ENCODE data around the gene RPS29. TPM values are rescaled to one million over a fixed set of nuclear protein-coding genes. Genes with fewer than 3 reads are reported as not detected.

Gene RPS29
- total and polyA plus RNA-seq, 9 of the 15 experiments (the other 6 are each of a cell fraction or from before 2014, with no cell fraction given): 1,545 to 5,012 (median 2,448) TPM

GRCh38 chr14:49598485-49599300 is 12.5 kb upstream of the RPS29 start, which contains the start of gene LRR1:
Gene LRR1, plus strand, starts transcription at chr14:49598940. Its CDS starts 81 bp downstream, at chr14:49599021.
- peaks cover 45% of the 10 kb centered on the region for H3K79me2 ChIP-seq (ENCODE audit: control insufficient read depth, insufficient read depth, low read length)
- H2AFZ ChIP-seq (ENCODE audit: low read depth, low read length): peak within 1 kb of the TSS; percentile 86
- peak within 1 kb of the TSS; percentile 53 for H3K4me3 ChIP-seq
- H3K9me1 ChIP-seq (ENCODE audit: control insufficient read depth, insufficient read depth, low read length): no peaks in the 10 kb centered on the region
- no peaks in the 10 kb centered on the region for H3K9me3 ChIP-seq (replicated peaks; ENCODE audit: control insufficient read depth, insufficient read depth, low read depth, low read length)
- BruUV-seq (replicated peaks): no TSS peak
- H3K4me1 ChIP-seq (replicated peaks in 1 of 2; ENCODE audit: control insufficient read depth in 2 of 2, insufficient read depth in 2 of 2, low read length in 2 of 2): peaks cover 12 to 25% of the 10 kb centered on the region in 2 experiments
- in situ Hi-C loops (cut with MboI) (no loop called here), intact Hi-C loops (cut with micrococcal nuclease) (loop anchor here (1.0 to 2.0 kb wide), 2 partner anchors 22 to 34 kb away; partner anchors contain the start of genes MGAT2 and RPL36AL)
- H4K20me1 ChIP-seq (replicated peaks; ENCODE audit: control insufficient read depth, insufficient read depth, low read length): no peaks in the 10 kb centered on the region
- H3K36me3 ChIP-seq (ENCODE audit: control insufficient read depth, insufficient read depth, low read length): peaks cover 21% of the 10 kb centered on the region; the same call in 2 of the 3 replicates
- ATAC-seq (peak; percentile 74), FAIRE-seq (peak; percentile 48), DNase-seq (ENCODE audit: extremely low read depth in 1 of 4, low spot score in 3 of 4) (peak; percentile 59 to 81 (median 64))
- under 1% methylated on average over 41 of the region's 77 CpGs for WGBS (ENCODE audit: insufficient coverage, low coverage, missing lambda C conversion rate)
- no peaks in the 10 kb centered on the region for H3K27me3 ChIP-seq (ENCODE audit: control insufficient read depth in 2 of 2, insufficient read depth in 2 of 2, low read length in 2 of 2)
- POLR2A ChIA-PET: interaction anchor here (0.6 to 2.4 kb wide), 8 partner anchors 13 to 246 kb away, joined by 3 to 16 read pairs (median 4); partner anchors contain the start of genes MGAT2, RPL36AL and RPS29
- peak within 1 kb of the TSS; percentile 92 to 100 for H3K9ac ChIP-seq (ENCODE audit: insufficient read depth in 1 of 2, low read depth in 2 of 2, low read length in 2 of 2)
- H3K27ac ChIP-seq (ENCODE audit: extremely low read depth, low read depth, low read length): peak within 1 kb of the TSS; percentile 96
- CTCF ChIA-PET (ENCODE audit: low intra/inter-chr PET ratio): interaction anchor here (2.4 kb wide), 1 partner anchor 12 kb away, joined by 6 read pairs; no protein-coding TSS in a partner anchor
- peak within 1 kb of the TSS; percentile 88 for H3K4me2 ChIP-seq (ENCODE audit: insufficient read depth, low read length)
- TF ChIP-seq ZBTB8A (IDR thresholded peaks at IDR 0.05; ENCODE audit: partially characterized antibody) (no peak), E2F3 (CRISPR knock-in tag; IDR thresholded peaks at IDR 0.05) (peak; percentile 71; the same call in 1 of the 2 replicates), GATAD2B (IDR thresholded peaks at IDR 0.05; ENCODE audit: borderline replicate concordance) (no peak), PTBP1 (IDR thresholded peaks at IDR 0.05; ENCODE audit: low read depth, low read length) (no peak), PTRF (tag; IDR thresholded peaks at IDR 0.05) (no peak), ZNF398 (CRISPR knock-in tag; IDR thresholded peaks at IDR 0.05) (no peak), ARID2 (IDR thresholded peaks at IDR 0.05) (no peak), CREBBP (IDR thresholded peaks at IDR 0.05; ENCODE audit: low read depth, low read length) (no peak), HDGF (IDR thresholded peaks at IDR 0.05) (no peak)
- TF ChIP-seq, protein P1, sequence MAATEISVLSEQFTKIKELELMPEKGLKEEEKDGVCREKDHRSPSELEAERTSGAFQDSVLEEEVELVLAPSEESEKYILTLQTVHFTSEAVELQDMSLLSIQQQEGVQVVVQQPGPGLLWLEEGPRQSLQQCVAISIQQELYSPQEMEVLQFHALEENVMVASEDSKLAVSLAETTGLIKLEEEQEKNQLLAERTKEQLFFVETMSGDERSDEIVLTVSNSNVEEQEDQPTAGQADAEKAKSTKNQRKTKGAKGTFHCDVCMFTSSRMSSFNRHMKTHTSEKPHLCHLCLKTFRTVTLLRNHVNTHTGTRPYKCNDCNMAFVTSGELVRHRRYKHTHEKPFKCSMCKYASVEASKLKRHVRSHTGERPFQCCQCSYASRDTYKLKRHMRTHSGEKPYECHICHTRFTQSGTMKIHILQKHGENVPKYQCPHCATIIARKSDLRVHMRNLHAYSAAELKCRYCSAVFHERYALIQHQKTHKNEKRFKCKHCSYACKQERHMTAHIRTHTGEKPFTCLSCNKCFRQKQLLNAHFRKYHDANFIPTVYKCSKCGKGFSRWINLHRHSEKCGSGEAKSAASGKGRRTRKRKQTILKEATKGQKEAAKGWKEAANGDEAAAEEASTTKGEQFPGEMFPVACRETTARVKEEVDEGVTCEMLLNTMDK (IDR thresholded peaks at IDR 0.05; ENCODE audit: borderline replicate concordance, insufficient read depth, low read depth, low read length, poor library complexity, severe bottlenecking): no peak
- TF ChIP-seq, protein P2, sequence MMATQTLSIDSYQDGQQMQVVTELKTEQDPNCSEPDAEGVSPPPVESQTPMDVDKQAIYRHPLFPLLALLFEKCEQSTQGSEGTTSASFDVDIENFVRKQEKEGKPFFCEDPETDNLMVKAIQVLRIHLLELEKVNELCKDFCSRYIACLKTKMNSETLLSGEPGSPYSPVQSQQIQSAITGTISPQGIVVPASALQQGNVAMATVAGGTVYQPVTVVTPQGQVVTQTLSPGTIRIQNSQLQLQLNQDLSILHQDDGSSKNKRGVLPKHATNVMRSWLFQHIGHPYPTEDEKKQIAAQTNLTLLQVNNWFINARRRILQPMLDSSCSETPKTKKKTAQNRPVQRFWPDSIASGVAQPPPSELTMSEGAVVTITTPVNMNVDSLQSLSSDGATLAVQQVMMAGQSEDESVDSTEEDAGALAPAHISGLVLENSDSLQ (IDR thresholded peaks at IDR 0.05): peak; percentile 81
- TF ChIP-seq, protein P3, sequence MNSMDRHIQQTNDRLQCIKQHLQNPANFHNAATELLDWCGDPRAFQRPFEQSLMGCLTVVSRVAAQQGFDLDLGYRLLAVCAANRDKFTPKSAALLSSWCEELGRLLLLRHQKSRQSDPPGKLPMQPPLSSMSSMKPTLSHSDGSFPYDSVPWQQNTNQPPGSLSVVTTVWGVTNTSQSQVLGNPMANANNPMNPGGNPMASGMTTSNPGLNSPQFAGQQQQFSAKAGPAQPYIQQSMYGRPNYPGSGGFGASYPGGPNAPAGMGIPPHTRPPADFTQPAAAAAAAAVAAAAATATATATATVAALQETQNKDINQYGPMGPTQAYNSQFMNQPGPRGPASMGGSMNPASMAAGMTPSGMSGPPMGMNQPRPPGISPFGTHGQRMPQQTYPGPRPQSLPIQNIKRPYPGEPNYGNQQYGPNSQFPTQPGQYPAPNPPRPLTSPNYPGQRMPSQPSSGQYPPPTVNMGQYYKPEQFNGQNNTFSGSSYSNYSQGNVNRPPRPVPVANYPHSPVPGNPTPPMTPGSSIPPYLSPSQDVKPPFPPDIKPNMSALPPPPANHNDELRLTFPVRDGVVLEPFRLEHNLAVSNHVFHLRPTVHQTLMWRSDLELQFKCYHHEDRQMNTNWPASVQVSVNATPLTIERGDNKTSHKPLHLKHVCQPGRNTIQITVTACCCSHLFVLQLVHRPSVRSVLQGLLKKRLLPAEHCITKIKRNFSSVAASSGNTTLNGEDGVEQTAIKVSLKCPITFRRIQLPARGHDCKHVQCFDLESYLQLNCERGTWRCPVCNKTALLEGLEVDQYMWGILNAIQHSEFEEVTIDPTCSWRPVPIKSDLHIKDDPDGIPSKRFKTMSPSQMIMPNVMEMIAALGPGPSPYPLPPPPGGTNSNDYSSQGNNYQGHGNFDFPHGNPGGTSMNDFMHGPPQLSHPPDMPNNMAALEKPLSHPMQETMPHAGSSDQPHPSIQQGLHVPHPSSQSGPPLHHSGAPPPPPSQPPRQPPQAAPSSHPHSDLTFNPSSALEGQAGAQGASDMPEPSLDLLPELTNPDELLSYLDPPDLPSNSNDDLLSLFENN (IDR thresholded peaks at IDR 0.05; ENCODE audit: low read depth in 2 of 2, low read length in 2 of 2): no peak
